Measurements from ENCODE around the gene E2F7.

The E2F7 gene

DNA sequence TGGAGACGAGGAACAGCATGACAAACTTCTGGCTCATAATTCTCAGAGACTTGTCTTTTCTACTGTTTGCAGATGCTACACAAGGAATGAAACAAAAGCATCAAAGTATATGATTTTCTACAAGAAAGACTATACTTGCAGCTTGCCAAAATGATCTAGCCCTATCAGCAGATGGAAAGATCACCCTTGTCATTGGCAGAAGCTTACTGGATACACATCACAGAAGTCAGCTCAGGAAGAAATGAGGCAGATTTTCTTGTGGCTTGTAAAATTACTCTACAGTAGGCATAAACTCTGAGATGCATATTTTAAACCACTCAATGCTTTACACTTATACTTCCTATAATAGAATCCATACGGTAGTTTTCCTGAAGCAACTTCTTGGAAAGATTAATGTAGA is 20.6 kb downstream of the E2F7 start:
- no peak overlapping the region for H3K4me3 ChIP-seq (ENCODE audit: low read depth, low read length)
- DNase-seq (ENCODE audit: low read depth): no peak
- no peak for TF ChIP-seq CTCF (IDR thresholded peaks at IDR 0.05; ENCODE audit: low read depth, low read length, missing control alignments)

- DNase-seq (ENCODE audit: low read depth): no peak
- no peak for TF ChIP-seq CTCF (IDR thresholded peaks at IDR 0.05; ENCODE audit: low read depth, low read length, missing control alignments)
- H3K4me3 ChIP-seq (ENCODE audit: low read depth, low read length): no peak overlapping the region
Observed at GRCh38 chr12:77042833-77043232, 22.5 kb downstream of the E2F7 start.

DNA sequence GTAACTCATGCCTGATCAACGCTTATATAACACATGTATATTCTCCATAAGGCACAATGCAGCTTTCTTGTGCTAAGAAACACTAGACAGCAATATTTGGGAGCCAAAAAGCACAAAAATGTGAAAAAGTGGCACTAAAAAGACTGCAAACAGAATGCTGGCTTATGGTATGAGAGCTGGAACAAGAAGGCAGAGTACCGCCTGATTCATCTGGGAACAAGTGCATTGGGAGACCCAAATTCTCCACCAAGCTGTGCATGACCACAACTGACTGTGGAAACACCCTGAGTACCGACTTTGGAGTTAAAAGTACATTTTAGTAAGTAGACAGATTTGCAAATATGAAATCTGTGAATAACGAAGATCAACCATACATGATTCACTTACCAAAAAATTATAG is 25.1 kb downstream of the E2F7 start:
- no peak overlapping the region for H3K4me3 ChIP-seq (ENCODE audit: low read depth, low read length)
- TF ChIP-seq CTCF (IDR thresholded peaks at IDR 0.05; ENCODE audit: low read depth, low read length, missing control alignments): no peak
- DNase-seq (ENCODE audit: low read depth): no peak

GRCh38 chr12:77035226-77035625 is 30.1 kb downstream of the E2F7 start:
- no peak overlapping the region for H3K4me3 ChIP-seq (ENCODE audit: low read depth, low read length)
- no peak for DNase-seq (ENCODE audit: low read depth)
- TF ChIP-seq CTCF (IDR thresholded peaks at IDR 0.05; ENCODE audit: low read depth, low read length, missing control alignments): no peak

- no peak overlapping the region for H3K4me3 ChIP-seq (ENCODE audit: low read depth, low read length)
- DNase-seq (ENCODE audit: low read depth): no peak
- no peak for TF ChIP-seq CTCF (IDR thresholded peaks at IDR 0.05; ENCODE audit: low read depth, low read length, missing control alignments)
Observed at GRCh38 chr12:77033658-77034536, 31.5 kb downstream of the E2F7 start.

- DNase-seq (ENCODE audit: low read depth): no peak
- TF ChIP-seq CTCF (IDR thresholded peaks at IDR 0.05; ENCODE audit: low read depth, low read length, missing control alignments): no peak
- H3K4me3 ChIP-seq (ENCODE audit: low read depth, low read length): no peak overlapping the region
Observed at GRCh38 chr12:77032406-77032805, 33.0 kb downstream of the E2F7 start.

DNA sequence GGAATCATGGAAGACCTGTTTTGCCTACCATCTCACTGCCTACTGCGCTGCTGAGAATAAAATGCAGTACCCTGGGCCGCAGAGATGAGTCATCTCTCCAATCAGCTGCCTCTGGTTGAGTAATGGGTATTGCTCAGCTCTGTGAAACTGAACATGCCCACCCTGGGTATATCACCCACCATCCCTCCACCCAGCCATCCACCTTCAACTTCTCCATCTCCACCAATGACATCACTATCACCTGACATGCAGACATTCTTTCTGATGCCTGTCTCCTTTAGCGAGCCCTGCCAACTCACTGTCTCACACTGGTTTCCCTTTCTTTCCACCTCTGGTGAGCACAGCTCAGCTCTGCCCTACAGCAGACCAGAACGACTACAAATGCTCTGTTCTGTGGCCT is 33.6 kb downstream of the E2F7 start:
- H3K4me3 ChIP-seq (ENCODE audit: low read depth, low read length): no peak overlapping the region
- DNase-seq (ENCODE audit: low read depth): no peak
- TF ChIP-seq CTCF (IDR thresholded peaks at IDR 0.05; ENCODE audit: low read depth, low read length, missing control alignments): no peak
